Pancreas (tissue), 10 donors: ENCODE measurements around the gene NUAK2. TPM values are rescaled to one million over a fixed set of nuclear protein-coding genes. Genes with fewer than 3 reads are reported as not detected.

Source experiments
- ATAC-seq, 4 donors: fragments of 200-7000 bp; cut with Tn5 transposase; one replicate each; pipeline versions ENCODE4 v1.8.0 to v1.9.1; 2020; ENCODE audit warnings: mild to moderate bottlenecking in 4 of 4, moderate library complexity in 4 of 4
- DNase-seq, 6 donors: peaks; one replicate each; pipeline ENCODE4 v3.0.0-alpha.2; 2020
- FAIRE-seq: peaks from 2 replicates; lab custom pipeline; 2012; peaks lifted over from hg19 to GRCh38; lab: Jason Lieb, UNC
- H3K27ac ChIP-seq, 4 donors: fragments of 200-600 bp; sonication (generic); 1 replicate in 3 of 4; 2 replicates in 1 of 4; pipeline versions ENCODE4 v1.5.0 to v1.8.0; 2020
- H3K27me3 ChIP-seq, 4 donors: fragments of 200-600 bp; one replicate each; pipeline ENCODE4 v1.8.0; 2021
- H3K36me3 ChIP-seq, 3 donors: fragments of 200-600 bp; sonication (generic) in 1 of 3; one replicate each; pipeline versions ENCODE4 v1.5.0 to v1.8.0; 2020 to 2021
- H3K4me1 ChIP-seq, 3 donors: fragments of 200-600 bp; one replicate each; pipeline ENCODE4 v1.8.0; 2021
- H3K4me3 ChIP-seq, 4 donors: fragments of 200-600 bp; sonication (generic) in 2 of 4; one replicate each; pipeline versions ENCODE4 v1.5.0 to v1.8.0; 2020 to 2021
- H3K9me3 ChIP-seq, 4 donors: fragments of 200-600 bp; one replicate each; pipeline ENCODE4 v1.8.0; 2021
- WGBS, 2 donors: extraction: QIAGEN DNeasy Blood & Tissue Kit; methylation state at CpG; one replicate each; pipeline ENCODE4 v1.1.7; 2013; 5-methylcytosine and 5-hydroxymethylcytosine counted together
- intact Hi-C, 3 donors: fragments of 100-400 bp; cut with DNase I; formaldehyde crosslinking; loops; one replicate each; pipeline versions ENCODE4 v1.11.1 to v1.14.2; 2022
- polyA plus RNA-seq, 2 donors: library from polyadenylated mRNA; stranded (reverse); fragments of 200-250 nt; gene quantifications; one replicate each; pipeline ENCODE4 v1.2.3, GENCODE V29; 2013
- total RNA-seq, 6 donors: library from RNA; stranded (reverse); fragmentation: NEBNext Ultra II Directional in 4 of 6; extraction: Animal tissue kit (Norgen Biotek cat#: 25700) in 4 of 6; gene quantifications; one replicate each; pipeline versions ENCODE4 v1.2.1 to v1.2.4, GENCODE V29; 2021 to 2023
- TF ChIP-seq, protein P1 (sequence below), 4 donors: fragments of 200-600 bp; sonication (generic) in 3 of 4; IDR thresholded peaks; one replicate each; pipeline versions ENCODE4 v1.5.0 to v1.8.0; 2021; ENCODE audit warnings: antibody characterized with exemption in 4 of 4
- donor health status: healthy with polysubstance abuse.
- donor health status: DM: no; HTN: no; CAD: no; lungs with moderate emphysema.
- donor health status: DM: no; HTN: no; CAD: no.
- donor health status: control.
- donor health status: control.
- donor health status: Bipolar disorder and iron deficiency.
- donor health status: DM: yes; HTN: yes; CAD: no.
- donor health status: DM: no; HTN: no; CAD: no.
- donor health status: DM: no; HTN: no; CAD: no.
- donor health status: DM: yes; HTN: yes; CAD: no.

The NUAK2 gene
- total and polyA plus RNA-seq, 8 donors, result 6.3 to 14.4 (median 8.6) TPM

DNA sequence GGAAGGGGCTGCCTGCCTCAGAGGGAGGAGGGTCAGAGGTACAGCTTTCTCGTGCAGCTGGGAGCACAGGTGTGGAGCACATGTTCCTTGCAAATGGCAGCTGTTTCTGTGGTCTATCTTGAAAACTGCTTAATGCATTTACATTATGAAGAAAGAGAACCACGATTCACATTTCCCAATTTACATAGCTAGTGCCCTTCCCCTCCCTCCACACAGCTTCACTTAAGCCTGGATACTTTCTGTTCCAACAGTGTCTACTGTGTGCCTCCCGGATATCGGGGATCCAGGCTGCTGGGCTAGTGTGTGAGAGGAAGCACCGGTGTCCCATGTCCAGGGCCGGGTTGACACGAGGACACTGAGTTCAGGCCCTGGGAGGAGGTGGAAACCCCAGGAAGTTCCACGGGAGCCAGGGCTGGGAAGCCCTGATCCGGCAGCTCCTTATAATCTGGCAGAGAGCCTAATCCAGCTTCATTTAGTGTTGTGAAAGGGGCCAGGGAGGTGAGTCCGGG lies 62.2 kb downstream of the NUAK2 start:
- Histone ChIP-seq H3K4me1 (no peaks in the 10 kb centered on the region), H3K36me3 (no peaks in the 10 kb centered on the region), H3K4me3 (no peak overlapping the region), H3K27ac (no peak overlapping the region), H3K9me3 (no peaks in the 10 kb centered on the region), H3K27me3 (no peaks in the 10 kb centered on the region)
- DNase-seq (peak in 1 of 6 donors; percentile 33), ATAC-seq (no peak), FAIRE-seq (no peak)
- 54 to 57% methylated on average over 10 of the region's 10 CpGs for WGBS, 2 donors
- TF ChIP-seq, protein P1, sequence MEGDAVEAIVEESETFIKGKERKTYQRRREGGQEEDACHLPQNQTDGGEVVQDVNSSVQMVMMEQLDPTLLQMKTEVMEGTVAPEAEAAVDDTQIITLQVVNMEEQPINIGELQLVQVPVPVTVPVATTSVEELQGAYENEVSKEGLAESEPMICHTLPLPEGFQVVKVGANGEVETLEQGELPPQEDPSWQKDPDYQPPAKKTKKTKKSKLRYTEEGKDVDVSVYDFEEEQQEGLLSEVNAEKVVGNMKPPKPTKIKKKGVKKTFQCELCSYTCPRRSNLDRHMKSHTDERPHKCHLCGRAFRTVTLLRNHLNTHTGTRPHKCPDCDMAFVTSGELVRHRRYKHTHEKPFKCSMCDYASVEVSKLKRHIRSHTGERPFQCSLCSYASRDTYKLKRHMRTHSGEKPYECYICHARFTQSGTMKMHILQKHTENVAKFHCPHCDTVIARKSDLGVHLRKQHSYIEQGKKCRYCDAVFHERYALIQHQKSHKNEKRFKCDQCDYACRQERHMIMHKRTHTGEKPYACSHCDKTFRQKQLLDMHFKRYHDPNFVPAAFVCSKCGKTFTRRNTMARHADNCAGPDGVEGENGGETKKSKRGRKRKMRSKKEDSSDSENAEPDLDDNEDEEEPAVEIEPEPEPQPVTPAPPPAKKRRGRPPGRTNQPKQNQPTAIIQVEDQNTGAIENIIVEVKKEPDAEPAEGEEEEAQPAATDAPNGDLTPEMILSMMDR (IDR thresholded peaks at IDR 0.05), result no peak
- intact Hi-C loops, result loop anchor here in 2 of 3 donors (5.0 to 10.0 kb wide), 2 partner anchors 115 to 282 kb away; no protein-coding TSS in a partner anchor

DNA sequence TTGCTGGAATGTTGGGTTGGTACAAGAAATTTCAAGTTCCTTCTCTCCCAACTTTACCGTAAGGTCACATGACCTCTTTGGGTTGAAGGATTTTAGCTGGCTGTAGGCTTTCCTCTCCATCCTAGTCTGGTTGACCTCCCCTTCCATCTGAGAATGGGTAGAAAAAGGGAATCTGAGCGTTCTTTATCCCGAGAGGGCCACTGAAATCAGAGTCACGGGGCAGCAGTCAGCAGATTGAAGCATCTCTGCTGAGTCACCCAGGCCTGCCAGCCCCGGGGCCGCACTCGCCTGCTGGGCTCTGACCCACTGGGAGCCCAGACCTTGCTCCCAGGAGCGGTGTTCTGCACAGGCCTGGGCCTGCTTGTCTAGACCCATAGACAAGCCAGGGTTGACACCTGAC lies 62.8 kb downstream of the NUAK2 start:
- TF ChIP-seq, protein P1 (IDR thresholded peaks at IDR 0.05), result no peak
- intact Hi-C loops, result loop anchor here in 2 of 3 donors (5.0 to 10.0 kb wide), 2 partner anchors 114 to 281 kb away; no protein-coding TSS in a partner anchor
- no peak overlapping the region for H3K27ac ChIP-seq

DNA sequence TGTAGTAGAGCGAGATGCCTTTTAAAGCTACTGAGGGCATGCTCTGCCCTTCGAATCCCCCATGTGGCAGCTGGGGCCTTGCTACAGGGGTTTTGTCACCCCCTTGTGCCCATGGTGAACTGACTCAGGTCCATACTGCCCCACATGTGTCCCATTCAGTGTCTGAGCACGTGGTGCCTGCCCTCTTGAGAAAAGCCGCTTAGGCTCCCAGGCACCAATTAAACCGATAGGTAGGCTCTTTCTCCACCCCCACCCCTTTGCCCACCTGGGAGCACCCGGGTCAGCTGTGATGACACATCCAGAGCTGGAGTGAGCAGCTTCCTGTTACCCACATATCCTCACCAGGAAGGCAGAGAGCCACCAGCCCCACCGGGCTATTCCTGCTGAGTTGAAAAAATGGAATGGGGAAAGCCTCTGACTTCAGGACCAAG lies 63.3 kb downstream of the NUAK2 start:
- no peak for ATAC-seq
- H3K4me3 ChIP-seq, result no peak overlapping the region
- H3K4me1 ChIP-seq, result no peaks in the 10 kb centered on the region
- no peaks in the 10 kb centered on the region for H3K27me3 ChIP-seq
- TF ChIP-seq, protein P1 (IDR thresholded peaks at IDR 0.05), result no peak
- H3K27ac ChIP-seq, result no peak overlapping the region
- peak in 1 of 6 donors; percentile 33 for DNase-seq
- no peaks in the 10 kb centered on the region for H3K9me3 ChIP-seq
- intact Hi-C loops, result loop anchor here in 2 of 3 donors (5.0 to 10.0 kb wide), 2 partner anchors 113 to 281 kb away; no protein-coding TSS in a partner anchor
- FAIRE-seq, result no peak
- no peaks in the 10 kb centered on the region for H3K36me3 ChIP-seq
- 76 to 83% methylated on average over 7 of the region's 7 CpGs for WGBS, 2 donors

More for the DNA sequence above, 62.8 kb downstream of the NUAK2 start:
- Histone ChIP-seq H3K4me1 (no peaks in the 10 kb centered on the region), H3K27me3 (no peaks in the 10 kb centered on the region), H3K4me3 (no peak overlapping the region), H3K36me3 (no peaks in the 10 kb centered on the region), H3K9me3 (no peaks in the 10 kb centered on the region)
- FAIRE-seq, result no peak
- peak in 1 of 6 donors; percentile 37 for DNase-seq
- WGBS, 2 donors, result 87 to 91% methylated on average over 8 of the region's 8 CpGs
- ATAC-seq, result no peak

DNA sequence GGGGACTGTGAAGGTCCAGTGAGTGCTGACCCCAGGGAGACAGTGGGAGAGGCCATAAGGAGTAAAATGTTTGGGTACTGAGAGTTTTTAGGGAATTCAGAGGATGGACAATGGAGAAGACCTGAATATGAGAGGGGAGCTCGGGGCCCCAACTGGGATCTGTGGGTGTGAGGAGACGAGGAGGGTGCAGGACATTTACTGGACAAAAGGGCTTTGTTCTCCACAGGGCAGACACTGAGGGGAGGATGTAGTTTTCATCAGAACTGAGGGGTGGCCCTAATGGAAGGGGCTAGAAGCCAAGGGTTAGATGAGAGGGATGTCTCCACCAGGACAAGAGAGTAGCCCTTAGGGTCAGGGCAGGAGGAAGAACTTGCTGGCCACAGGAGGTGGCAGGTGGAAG lies 63.8 kb downstream of the NUAK2 start:
- Histone ChIP-seq H3K9me3 (no peaks in the 10 kb centered on the region), H3K27ac (no peak overlapping the region), H3K4me3 (no peak overlapping the region), H3K4me1 (no peaks in the 10 kb centered on the region), H3K36me3 (no peaks in the 10 kb centered on the region), H3K27me3 (no peaks in the 10 kb centered on the region)
- DNase-seq (peak in 1 of 6 donors; percentile 11), FAIRE-seq (no peak), ATAC-seq (no peak)
- 57 to 69% methylated on average over 2 of the region's 2 CpGs for WGBS, 2 donors
- intact Hi-C loops, result loop anchor here in 2 of 3 donors (5.0 to 10.0 kb wide), 2 partner anchors 113 to 280 kb away; no protein-coding TSS in a partner anchor
- TF ChIP-seq, protein P1 (IDR thresholded peaks at IDR 0.05), result no peak
